Measurements from ENCODE around the gene TMEM150C. TPM values are rescaled to one million over a fixed set of nuclear protein-coding genes. Genes with fewer than 3 reads are reported as not detected.

TMEM150C gene
- total RNA-seq, 1 experiment from 2014 or later = 1.8 TPM

DNA sequence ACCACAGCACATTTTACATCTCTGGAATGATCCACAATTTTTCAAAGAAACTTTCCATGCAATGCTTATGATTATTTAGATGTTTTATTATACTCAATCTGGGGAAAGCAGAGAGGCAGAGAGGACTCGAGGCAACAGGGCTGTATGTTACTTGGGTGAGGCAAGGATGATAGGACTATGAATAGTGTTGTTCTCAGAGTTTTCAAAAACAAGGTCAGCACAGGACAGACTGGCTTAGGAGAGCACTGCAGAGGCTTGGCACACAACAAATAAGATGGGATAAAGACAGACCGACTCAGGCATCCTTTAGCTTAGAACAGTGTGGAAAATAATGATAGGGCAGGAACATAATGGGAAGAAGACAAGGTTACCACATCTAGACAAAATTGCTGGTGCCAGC lies 65.4 kb downstream of the TMEM150C start:
- Histone ChIP-seq H3K27me3 (ENCODE audit: control insufficient read depth, insufficient read depth, low read length) (no peaks in the 10 kb centered on the region), H3K9me3 (ENCODE audit: control insufficient read depth, insufficient read depth, low read depth, low read length) (no peaks in the 10 kb centered on the region), H3K36me3 (ENCODE audit: control insufficient read depth, insufficient read depth, low read length) (no peaks in the 10 kb centered on the region), H3K4me1 (ENCODE audit: control insufficient read depth, insufficient read depth, low read length) (no peaks in the 10 kb centered on the region), H3K27ac (ENCODE audit: low read length) (no peak overlapping the region), H3K4me3 (ENCODE audit: low read depth in 2 of 2, low read length in 2 of 2) (no peak overlapping the region)
- no peak for DNase-seq (ENCODE audit: low read depth, low spot score)
- TF ChIP-seq, protein P1, sequence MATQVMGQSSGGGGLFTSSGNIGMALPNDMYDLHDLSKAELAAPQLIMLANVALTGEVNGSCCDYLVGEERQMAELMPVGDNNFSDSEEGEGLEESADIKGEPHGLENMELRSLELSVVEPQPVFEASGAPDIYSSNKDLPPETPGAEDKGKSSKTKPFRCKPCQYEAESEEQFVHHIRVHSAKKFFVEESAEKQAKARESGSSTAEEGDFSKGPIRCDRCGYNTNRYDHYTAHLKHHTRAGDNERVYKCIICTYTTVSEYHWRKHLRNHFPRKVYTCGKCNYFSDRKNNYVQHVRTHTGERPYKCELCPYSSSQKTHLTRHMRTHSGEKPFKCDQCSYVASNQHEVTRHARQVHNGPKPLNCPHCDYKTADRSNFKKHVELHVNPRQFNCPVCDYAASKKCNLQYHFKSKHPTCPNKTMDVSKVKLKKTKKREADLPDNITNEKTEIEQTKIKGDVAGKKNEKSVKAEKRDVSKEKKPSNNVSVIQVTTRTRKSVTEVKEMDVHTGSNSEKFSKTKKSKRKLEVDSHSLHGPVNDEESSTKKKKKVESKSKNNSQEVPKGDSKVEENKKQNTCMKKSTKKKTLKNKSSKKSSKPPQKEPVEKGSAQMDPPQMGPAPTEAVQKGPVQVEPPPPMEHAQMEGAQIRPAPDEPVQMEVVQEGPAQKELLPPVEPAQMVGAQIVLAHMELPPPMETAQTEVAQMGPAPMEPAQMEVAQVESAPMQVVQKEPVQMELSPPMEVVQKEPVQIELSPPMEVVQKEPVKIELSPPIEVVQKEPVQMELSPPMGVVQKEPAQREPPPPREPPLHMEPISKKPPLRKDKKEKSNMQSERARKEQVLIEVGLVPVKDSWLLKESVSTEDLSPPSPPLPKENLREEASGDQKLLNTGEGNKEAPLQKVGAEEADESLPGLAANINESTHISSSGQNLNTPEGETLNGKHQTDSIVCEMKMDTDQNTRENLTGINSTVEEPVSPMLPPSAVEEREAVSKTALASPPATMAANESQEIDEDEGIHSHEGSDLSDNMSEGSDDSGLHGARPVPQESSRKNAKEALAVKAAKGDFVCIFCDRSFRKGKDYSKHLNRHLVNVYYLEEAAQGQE (IDR thresholded peaks at IDR 0.05; ENCODE audit: insufficient read depth in 1 of 2, low read depth in 2 of 2, low read length in 1 of 2) = no peak
- no peak for TF ChIP-seq SIN3A (IDR thresholded peaks at IDR 0.05; ENCODE audit: borderline replicate concordance, insufficient read depth, low read depth, low read length)
- no peak for TF ChIP-seq CTCF (IDR thresholded peaks at IDR 0.05)
- no peak for TF ChIP-seq TCF7L2 (IDR thresholded peaks at IDR 0.05; ENCODE audit: low read depth, low read length)
- TF ChIP-seq POLR2AphosphoS5 (IDR thresholded peaks at IDR 0.05; ENCODE audit: low read depth, low read length) = no peak
- ChIA-PET CTCF (no interaction called here), POLR2A (no interaction called here)
- in situ Hi-C loops (cut with HindIII; ENCODE audit: low pct_unique_long_range_greater_than_20kb, low sequenced_read_pairs) (no loop called here), intact Hi-C loops (cut with micrococcal nuclease; ENCODE audit: unreplicated experiment) (no loop called here)
- no TSS peak for BruUV-seq (replicated peaks)
- ATAC-seq = no peak

DNA sequence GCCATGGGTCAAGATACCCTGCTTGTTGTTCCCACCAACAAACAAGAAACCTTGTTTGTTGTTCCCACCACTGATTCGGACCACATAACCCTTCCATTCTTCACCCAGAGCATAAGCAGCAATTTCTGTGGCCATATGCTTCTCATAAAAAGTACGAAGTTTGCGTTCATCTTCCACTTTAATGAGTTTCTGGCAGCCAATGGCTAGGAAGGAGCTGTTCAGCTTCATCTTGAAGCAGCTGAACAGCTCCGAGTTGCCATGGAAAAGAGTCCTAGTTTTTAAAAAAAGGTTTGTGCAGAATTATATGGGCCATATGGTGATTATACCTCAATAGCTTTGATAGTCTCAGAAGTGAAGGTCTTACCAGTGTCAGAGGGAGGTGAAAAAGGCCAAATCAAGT lies 66.1 kb downstream of the TMEM150C start:
- Histone ChIP-seq H3K4me3 (ENCODE audit: low read depth in 2 of 2, low read length in 2 of 2) (no peak overlapping the region), H3K27me3 (ENCODE audit: control insufficient read depth, insufficient read depth, low read length) (no peaks in the 10 kb centered on the region), H3K27ac (ENCODE audit: low read length) (no peak overlapping the region), H3K4me1 (ENCODE audit: control insufficient read depth, insufficient read depth, low read length) (no peaks in the 10 kb centered on the region), H3K9me3 (ENCODE audit: control insufficient read depth, insufficient read depth, low read depth, low read length) (no peaks in the 10 kb centered on the region), H3K36me3 (ENCODE audit: control insufficient read depth, insufficient read depth, low read length) (no peaks in the 10 kb centered on the region)
- intact Hi-C loops (cut with micrococcal nuclease; ENCODE audit: unreplicated experiment) = no loop called here
- ChIA-PET CTCF (no interaction called here), POLR2A (no interaction called here)
- DNase-seq (ENCODE audit: low read depth, low spot score) (no peak), ATAC-seq (no peak)
- no TSS peak for BruUV-seq (replicated peaks)
- TF ChIP-seq TCF7L2 (IDR thresholded peaks at IDR 0.05; ENCODE audit: low read depth, low read length) (no peak), POLR2AphosphoS5 (IDR thresholded peaks at IDR 0.05; ENCODE audit: low read depth, low read length) (no peak), SIN3A (IDR thresholded peaks at IDR 0.05; ENCODE audit: borderline replicate concordance, insufficient read depth, low read depth, low read length) (no peak), CTCF (IDR thresholded peaks at IDR 0.05) (no peak)
- TF ChIP-seq, protein P1 (IDR thresholded peaks at IDR 0.05; ENCODE audit: insufficient read depth in 1 of 2, low read depth in 2 of 2, low read length in 1 of 2) = no peak
- in situ Hi-C loops (cut with HindIII; ENCODE audit: low pct_unique_long_range_greater_than_20kb, low sequenced_read_pairs) = no loop called here
